Adipocyte (in vitro differentiated cells): ENCODE measurements around the gene PMEPA1.
A peak's percentile ranks its signal among the peaks of the same experiment; 100 is the strongest.

ENCODE experiments used
- DNase-seq: peaks from one replicate; pipeline ENCODE4 v3.0.0-alpha.2; 2015; ENCODE audit warnings: low read depth
- H3K27me3 ChIP-seq: replicated peaks from 2 replicates; pipeline ENCODE4 v1.7.0; 2013; ENCODE audit warnings: mild to moderate bottlenecking, low read length, moderate library complexity; ENCODE audit not compliant: control insufficient read depth, insufficient read depth
- H3K36me3 ChIP-seq: 2 replicates; pipeline ENCODE4 v1.7.0; 2013; ENCODE audit warnings: low read length, mild to moderate bottlenecking, moderate library complexity; ENCODE audit not compliant: control insufficient read depth, insufficient read depth, severe bottlenecking
- H3K4me1 ChIP-seq: 2 replicates; pipeline ENCODE4 v1.7.0; 2013; ENCODE audit warnings: mild to moderate bottlenecking, low read length, moderate library complexity; ENCODE audit not compliant: control insufficient read depth, insufficient read depth
- H3K4me3 ChIP-seq: 2 replicates; pipeline ENCODE4 v1.7.0; 2013; ENCODE audit warnings: mild to moderate bottlenecking, low read length, moderate library complexity
- H3K9ac ChIP-seq: 2 replicates; pipeline ENCODE4 v1.7.0; 2013; ENCODE audit warnings: mild to moderate bottlenecking, low read length, moderate library complexity
- H3K9me3 ChIP-seq: 2 replicates; pipeline ENCODE4 v1.7.0; 2013; ENCODE audit warnings: mild to moderate bottlenecking, low read length, moderate library complexity; ENCODE audit not compliant: control insufficient read depth

Gene PMEPA1, protein sequence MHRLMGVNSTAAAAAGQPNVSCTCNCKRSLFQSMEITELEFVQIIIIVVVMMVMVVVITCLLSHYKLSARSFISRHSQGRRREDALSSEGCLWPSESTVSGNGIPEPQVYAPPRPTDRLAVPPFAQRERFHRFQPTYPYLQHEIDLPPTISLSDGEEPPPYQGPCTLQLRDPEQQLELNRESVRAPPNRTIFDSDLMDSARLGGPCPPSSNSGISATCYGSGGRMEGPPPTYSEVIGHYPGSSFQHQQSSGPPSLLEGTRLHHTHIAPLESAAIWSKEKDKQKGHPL

GRCh38 chr20:57709823-57710799 is at the start of gene PMEPA1:
Gene PMEPA1, minus strand, starts transcription at chr20:57710015. Its CDS starts 433 bp downstream, at chr20:57709582.
- peaks cover 62% of the 10 kb centered on the region for H3K4me1 ChIP-seq
- no peaks in the 10 kb centered on the region for H3K9me3 ChIP-seq
- no peaks in the 10 kb centered on the region for H3K27me3 ChIP-seq
- no peaks in the 10 kb centered on the region for H3K36me3 ChIP-seq
- DNase-seq, result peak; percentile 98
- H3K4me3 ChIP-seq, result peak within 1 kb of the TSS; percentile 85
- peak within 1 kb of the TSS; percentile 83 for H3K9ac ChIP-seq

GRCh38 chr20:57757767-57758166 is 48.0 kb upstream of the PMEPA1 start:
- H3K9me3 ChIP-seq, result peaks cover 25% of the 10 kb centered on the region
- peaks cover 68% of the 10 kb centered on the region for H3K27me3 ChIP-seq
- no peaks in the 10 kb centered on the region for H3K4me1 ChIP-seq
- no peaks in the 10 kb centered on the region for H3K36me3 ChIP-seq
- H3K4me3 ChIP-seq, result no peak overlapping the region
- DNase-seq, result no peak
- no peak overlapping the region for H3K9ac ChIP-seq

GRCh38 chr20:57756921-57757320 is 47.1 kb upstream of the PMEPA1 start:
- DNase-seq, result no peak
- H3K36me3 ChIP-seq, result no peaks in the 10 kb centered on the region
- H3K4me1 ChIP-seq, result no peaks in the 10 kb centered on the region
- no peak overlapping the region for H3K4me3 ChIP-seq
- H3K9me3 ChIP-seq, result peaks cover 24% of the 10 kb centered on the region
- H3K9ac ChIP-seq, result no peak overlapping the region
- peaks cover 68% of the 10 kb centered on the region for H3K27me3 ChIP-seq

GRCh38 chr20:57756213-57756612 is 46.4 kb upstream of the PMEPA1 start:
- Histone ChIP-seq H3K27me3 (peaks cover 72% of the 10 kb centered on the region), H3K4me3 (no peak overlapping the region), H3K4me1 (no peaks in the 10 kb centered on the region), H3K9ac (no peak overlapping the region), H3K9me3 (peaks cover 31% of the 10 kb centered on the region), H3K36me3 (no peaks in the 10 kb centered on the region)
- DNase-seq, result no peak

- no peak for DNase-seq
- Histone ChIP-seq H3K36me3 (no peaks in the 10 kb centered on the region), H3K4me1 (no peaks in the 10 kb centered on the region), H3K9ac (no peak overlapping the region), H3K4me3 (no peak overlapping the region), H3K27me3 (peaks cover 75% of the 10 kb centered on the region), H3K9me3 (peaks cover 33% of the 10 kb centered on the region)
These were observed 45.8 kb upstream of the PMEPA1 start for GRCh38 chr20:57755609-57756008.

DNA sequence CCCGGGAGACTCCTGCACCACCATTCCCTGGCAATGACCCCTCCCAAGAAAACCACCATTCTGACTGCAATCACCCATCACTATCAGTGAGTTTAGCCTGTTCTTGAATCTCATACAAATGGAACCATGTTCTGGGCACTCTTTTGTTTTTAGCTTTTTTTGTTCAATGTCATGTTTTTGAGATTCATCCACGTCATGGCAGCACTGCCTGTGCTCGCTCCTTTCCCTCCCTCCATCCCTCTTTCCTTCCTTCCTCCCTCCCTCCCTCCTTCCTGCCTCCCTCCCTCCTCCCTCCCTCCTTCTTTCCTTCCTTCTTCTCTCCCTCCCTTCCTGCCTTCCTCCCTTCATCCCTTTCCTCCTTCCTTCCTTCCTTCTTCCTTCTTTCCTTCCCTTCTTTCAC is 44.4 kb upstream of the PMEPA1 start:
- no peaks in the 10 kb centered on the region for H3K36me3 ChIP-seq

GRCh38 chr20:57753332-57754164 is 43.7 kb upstream of the PMEPA1 start:
- peaks cover 78% of the 10 kb centered on the region for H3K27me3 ChIP-seq
- no peaks in the 10 kb centered on the region for H3K36me3 ChIP-seq
- no peak overlapping the region for H3K9ac ChIP-seq
- peaks cover 6% of the 10 kb centered on the region for H3K4me1 ChIP-seq
- no peak for DNase-seq
- no peak overlapping the region for H3K4me3 ChIP-seq
- H3K9me3 ChIP-seq, result peaks cover 33% of the 10 kb centered on the region

More for the DNA sequence above, 44.4 kb upstream of the PMEPA1 start:
- no peak overlapping the region for H3K4me3 ChIP-seq
- H3K27me3 ChIP-seq, result peaks cover 79% of the 10 kb centered on the region
- peaks cover 33% of the 10 kb centered on the region for H3K9me3 ChIP-seq
- no peak for DNase-seq
- H3K9ac ChIP-seq, result no peak overlapping the region
- no peaks in the 10 kb centered on the region for H3K4me1 ChIP-seq

GRCh38 chr20:57751411-57751810 is 41.6 kb upstream of the PMEPA1 start:
- no peak for DNase-seq
- Histone ChIP-seq H3K9ac (no peak overlapping the region), H3K27me3 (peaks cover 58% of the 10 kb centered on the region), H3K4me1 (peaks cover 13% of the 10 kb centered on the region), H3K9me3 (peaks cover 23% of the 10 kb centered on the region), H3K4me3 (no peak overlapping the region), H3K36me3 (no peaks in the 10 kb centered on the region)

DNA sequence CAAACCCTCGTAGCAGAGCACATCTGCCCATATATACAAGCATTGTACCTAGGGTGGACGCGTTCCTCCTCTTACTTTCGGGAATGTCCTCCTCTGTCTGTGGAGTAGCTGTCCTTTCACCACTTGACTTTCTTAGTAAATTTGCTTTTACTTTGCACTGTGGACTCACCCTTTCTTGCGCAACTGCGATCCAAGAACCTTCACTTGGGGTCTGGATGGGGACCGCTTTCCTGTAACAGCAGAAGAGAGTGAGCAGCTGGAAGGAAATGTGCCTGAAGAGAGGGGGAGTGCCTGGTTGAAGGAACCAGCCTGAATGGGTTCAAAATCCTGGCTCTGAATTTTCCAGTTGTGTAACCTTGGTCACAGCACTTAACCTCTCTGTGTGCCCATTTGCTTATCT is 40.1 kb upstream of the PMEPA1 start:
- Histone ChIP-seq H3K27me3 (peaks cover 44% of the 10 kb centered on the region), H3K9me3 (peaks cover 10% of the 10 kb centered on the region), H3K4me3 (no peak overlapping the region), H3K9ac (no peak overlapping the region), H3K36me3 (no peaks in the 10 kb centered on the region), H3K4me1 (peaks cover 13% of the 10 kb centered on the region)
- DNase-seq, result no peak

DNA sequence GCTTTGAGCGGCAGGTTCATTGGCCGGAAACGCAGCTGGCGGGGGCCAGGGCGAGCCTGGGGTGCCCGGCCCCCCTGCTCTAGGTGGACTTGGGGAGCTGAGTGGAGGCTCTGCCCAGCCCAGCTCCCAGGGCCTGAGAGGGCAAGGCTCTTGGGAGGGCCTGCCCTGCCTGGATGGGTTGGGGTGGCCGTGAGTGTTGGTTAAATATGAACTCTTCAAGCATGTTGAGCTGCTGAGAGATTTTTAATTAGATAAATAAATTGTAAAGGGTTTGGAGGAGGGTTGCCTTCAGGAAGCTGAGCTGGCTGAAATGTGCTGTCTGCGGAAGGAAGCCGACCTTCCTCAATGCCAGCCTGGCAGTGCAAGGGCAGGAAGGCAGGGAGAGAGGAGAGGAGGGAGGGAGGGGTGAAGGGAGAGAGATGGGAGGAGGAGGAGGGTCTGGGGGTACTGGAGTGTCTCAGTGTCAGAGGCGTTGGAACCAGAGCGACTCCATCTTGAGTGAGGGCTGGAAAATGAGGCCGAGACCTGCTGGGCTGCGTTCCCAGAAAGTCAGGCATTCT is 39.4 kb upstream of the PMEPA1 start:
- H3K9ac ChIP-seq, result no peak overlapping the region
- H3K9me3 ChIP-seq, result peaks cover 10% of the 10 kb centered on the region
- H3K4me3 ChIP-seq, result peak overlapping the region; percentile 68
- H3K4me1 ChIP-seq, result peaks cover 13% of the 10 kb centered on the region
- H3K27me3 ChIP-seq, result peaks cover 39% of the 10 kb centered on the region
- H3K36me3 ChIP-seq, result no peaks in the 10 kb centered on the region
- DNase-seq, result no peak
